OCI-LY1 (cell line): ENCODE data around the gene ZNF574.

ENCODE experiments used
- H2AFZ ChIP-seq: fragments of 200-600 bp; sonication (generic), shearing (Covaris generic); 2 replicates; pipeline ENCODE4 v1.6.0; 2014; ENCODE audit warnings: antibody characterized with exemption, mild to moderate bottlenecking, low read length
- H3F3A ChIP-seq: fragments of 200-600 bp; sonication (generic), shearing (Covaris generic); 2 replicates; pipeline ENCODE4 v1.6.0; 2014; ENCODE audit warnings: mild to moderate bottlenecking, antibody characterized with exemption, low read length, moderate library complexity; ENCODE audit not compliant: insufficient read depth
- H3K27ac ChIP-seq: fragments of 200-600 bp; sonication (generic); 2 replicates; pipeline ENCODE4 v1.5.1; 2014; ENCODE audit warnings: low read length, mixed run types, mild to moderate bottlenecking, low read depth; ENCODE audit not compliant: poor library complexity, severe bottlenecking
- H3K27me3 ChIP-seq: fragments of 200-600 bp; sonication (generic); 2 replicates; pipeline ENCODE4 v1.6.0; 2014; ENCODE audit warnings: antibody characterized with exemption, mild to moderate bottlenecking, low read length, moderate library complexity; ENCODE audit not compliant: insufficient read depth
- H3K36me3 ChIP-seq: fragments of 200-600 bp; sonication (generic); 2 replicates; pipeline ENCODE4 v1.6.1; 2014; ENCODE audit warnings: mild to moderate bottlenecking, antibody characterized with exemption, low read length, moderate library complexity, mixed read lengths; ENCODE audit not compliant: insufficient read depth
- H3K4me1 ChIP-seq: fragments of 200-600 bp; sonication (generic); 2 replicates; pipeline ENCODE4 v1.5.1; 2014; ENCODE audit warnings: mild to moderate bottlenecking, low read length, moderate library complexity; ENCODE audit not compliant: insufficient read depth, severe bottlenecking
- H3K4me2 ChIP-seq: fragments of 200-600 bp; sonication (generic), shearing (Covaris generic); 2 replicates; pipeline ENCODE4 v1.6.1; 2014; ENCODE audit warnings: low read length
- H3K4me3 ChIP-seq: fragments of 200-600 bp; sonication (generic); 2 replicates; pipeline ENCODE4 v1.5.1; 2014; ENCODE audit warnings: low read length, low read depth, mild to moderate bottlenecking, mixed read lengths; ENCODE audit not compliant: poor library complexity, severe bottlenecking
- H3K79me2 ChIP-seq: fragments of 200-600 bp; shearing (Covaris generic); 2 replicates; pipeline ENCODE4 v1.6.1; 2016; ENCODE audit warnings: mixed run types, low read length, mixed read lengths; ENCODE audit not compliant: insufficient read depth
- H3K9ac ChIP-seq: fragments of 200-600 bp; sonication (generic), shearing (Covaris generic); 2 replicates; pipeline ENCODE4 v1.6.1; 2014; ENCODE audit warnings: mild to moderate bottlenecking, low read length, mixed read lengths
- H3K9me2 ChIP-seq: fragments of 200-600 bp; sonication (generic), shearing (Covaris generic); 2 replicates; pipeline ENCODE4 v1.6.1; 2014; ENCODE audit warnings: low read depth, mild to moderate bottlenecking, low read length, mixed read lengths
- H3K9me3 ChIP-seq: fragments of 200-600 bp; shearing (Covaris generic); 2 replicates; pipeline ENCODE4 v1.6.1; 2014; ENCODE audit warnings: low read length, mixed read lengths
- H4K20me1 ChIP-seq: fragments of 200-600 bp; sonication (generic), shearing (Covaris generic); 2 replicates; pipeline ENCODE4 v1.6.0; 2016; ENCODE audit warnings: mild to moderate bottlenecking, low read length; ENCODE audit not compliant: insufficient read depth
- EZH2 ChIP-seq: fragments of 200-600 bp; sonication (generic), shearing (Covaris generic); IDR thresholded peaks from 2 replicates; pipeline ENCODE4 v1.8.0; 2017; ENCODE audit warnings: borderline replicate concordance, mixed run types, mild to moderate bottlenecking, antibody characterized with exemption, low read length, moderate library complexity, mixed read lengths
- TF ChIP-seq, protein P1 (sequence below): fragments of 200-600 bp; sonication (generic), shearing (Covaris generic); IDR thresholded peaks from 2 replicates; pipeline ENCODE4 v1.5.1; 2017; ENCODE audit warnings: mild to moderate bottlenecking, antibody characterized with exemption, low read length, moderate library complexity, mixed read lengths

Gene ZNF574

DNA sequence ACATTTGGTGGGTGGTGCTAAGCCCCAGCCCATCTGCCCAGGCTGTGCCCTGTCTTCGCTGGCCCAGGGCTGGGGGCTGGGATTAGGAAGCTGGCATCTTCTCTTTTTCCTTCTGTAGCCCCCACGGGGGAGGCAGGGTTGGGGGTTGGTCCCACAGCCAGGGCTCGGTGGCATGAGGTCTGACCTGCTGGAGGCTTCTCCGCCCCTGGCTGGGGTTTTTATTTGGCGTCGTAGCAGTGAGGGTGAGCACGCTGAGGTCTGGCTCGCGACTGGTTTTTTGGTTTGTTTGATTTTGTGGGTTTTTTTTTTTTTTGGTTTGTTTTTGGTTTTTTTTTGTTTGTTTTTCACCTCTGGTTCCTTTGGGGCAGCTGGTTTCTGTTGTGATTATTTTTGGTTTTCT, 14.7 kb downstream of the ZNF574 start:
- peaks cover 20% of the 10 kb centered on the region; the same call in 1 of the 2 replicates for H3K36me3 ChIP-seq
- H2AFZ ChIP-seq: no peak overlapping the region
- H3K9me2 ChIP-seq: no peaks in the 10 kb centered on the region
- no peak for TF ChIP-seq EZH2
- TF ChIP-seq, protein P1, sequence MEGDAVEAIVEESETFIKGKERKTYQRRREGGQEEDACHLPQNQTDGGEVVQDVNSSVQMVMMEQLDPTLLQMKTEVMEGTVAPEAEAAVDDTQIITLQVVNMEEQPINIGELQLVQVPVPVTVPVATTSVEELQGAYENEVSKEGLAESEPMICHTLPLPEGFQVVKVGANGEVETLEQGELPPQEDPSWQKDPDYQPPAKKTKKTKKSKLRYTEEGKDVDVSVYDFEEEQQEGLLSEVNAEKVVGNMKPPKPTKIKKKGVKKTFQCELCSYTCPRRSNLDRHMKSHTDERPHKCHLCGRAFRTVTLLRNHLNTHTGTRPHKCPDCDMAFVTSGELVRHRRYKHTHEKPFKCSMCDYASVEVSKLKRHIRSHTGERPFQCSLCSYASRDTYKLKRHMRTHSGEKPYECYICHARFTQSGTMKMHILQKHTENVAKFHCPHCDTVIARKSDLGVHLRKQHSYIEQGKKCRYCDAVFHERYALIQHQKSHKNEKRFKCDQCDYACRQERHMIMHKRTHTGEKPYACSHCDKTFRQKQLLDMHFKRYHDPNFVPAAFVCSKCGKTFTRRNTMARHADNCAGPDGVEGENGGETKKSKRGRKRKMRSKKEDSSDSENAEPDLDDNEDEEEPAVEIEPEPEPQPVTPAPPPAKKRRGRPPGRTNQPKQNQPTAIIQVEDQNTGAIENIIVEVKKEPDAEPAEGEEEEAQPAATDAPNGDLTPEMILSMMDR: no peak
- no peak overlapping the region for H3K4me3 ChIP-seq
- no peak overlapping the region for H3K9ac ChIP-seq
- H3K79me2 ChIP-seq: no peaks in the 10 kb centered on the region
- H3K27me3 ChIP-seq: no peaks in the 10 kb centered on the region
- no peaks in the 10 kb centered on the region for H3F3A ChIP-seq
- H4K20me1 ChIP-seq: no peaks in the 10 kb centered on the region
- no peak overlapping the region for H3K4me2 ChIP-seq
- H3K4me1 ChIP-seq: peaks cover 31% of the 10 kb centered on the region
- no peak overlapping the region for H3K27ac ChIP-seq
- H3K9me3 ChIP-seq: no peaks in the 10 kb centered on the region

DNA sequence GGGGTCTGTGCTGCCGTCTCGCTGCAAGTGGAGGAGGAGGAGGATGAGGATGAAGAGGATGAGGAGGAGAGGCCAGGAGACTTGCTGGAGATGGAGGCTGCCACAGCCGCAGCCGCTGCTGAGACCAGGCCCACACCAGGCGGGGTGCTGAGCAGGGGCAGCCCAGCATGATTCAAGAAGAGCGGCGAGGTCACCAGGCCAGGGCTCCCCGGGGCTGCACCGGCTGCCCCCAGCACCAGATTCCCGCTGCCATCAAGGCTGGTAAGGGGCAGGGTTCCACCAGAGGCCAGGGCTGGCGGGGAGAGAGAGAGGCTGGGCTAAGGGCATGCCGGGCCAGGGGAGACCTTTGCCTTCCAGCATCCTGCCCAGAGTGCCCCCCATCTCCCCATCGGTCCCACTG, 15.3 kb downstream of the ZNF574 start:
- H3K36me3 ChIP-seq: peaks cover 22% of the 10 kb centered on the region; the same call in 1 of the 2 replicates
- H3F3A ChIP-seq: no peaks in the 10 kb centered on the region
- no peaks in the 10 kb centered on the region for H3K27me3 ChIP-seq
- H4K20me1 ChIP-seq: no peaks in the 10 kb centered on the region
- no peaks in the 10 kb centered on the region for H3K79me2 ChIP-seq
- H3K27ac ChIP-seq: no peak overlapping the region
- H2AFZ ChIP-seq: no peak overlapping the region
- H3K4me3 ChIP-seq: no peak overlapping the region
- H3K9me2 ChIP-seq: no peaks in the 10 kb centered on the region
- TF ChIP-seq, protein P1: no peak
- no peak for TF ChIP-seq EZH2
- no peak overlapping the region for H3K4me2 ChIP-seq
- no peaks in the 10 kb centered on the region for H3K9me3 ChIP-seq
- H3K9ac ChIP-seq: no peak overlapping the region
- H3K4me1 ChIP-seq: peaks cover 31% of the 10 kb centered on the region

GRCh38 chr19:42091742-42092141, 15.8 kb downstream of the ZNF574 start:
- H3K9me3 ChIP-seq: no peaks in the 10 kb centered on the region
- no peak overlapping the region for H3K27ac ChIP-seq
- H3K4me2 ChIP-seq: no peak overlapping the region
- H3K36me3 ChIP-seq: peaks cover 26% of the 10 kb centered on the region; the same call in 1 of the 2 replicates
- H3K4me3 ChIP-seq: no peak overlapping the region
- H3K9me2 ChIP-seq: no peaks in the 10 kb centered on the region
- peaks cover 26% of the 10 kb centered on the region for H3K4me1 ChIP-seq
- H3K9ac ChIP-seq: no peak overlapping the region
- H4K20me1 ChIP-seq: no peaks in the 10 kb centered on the region
- no peak for TF ChIP-seq EZH2
- TF ChIP-seq, protein P1: no peak
- H3K79me2 ChIP-seq: no peaks in the 10 kb centered on the region
- H3K27me3 ChIP-seq: no peaks in the 10 kb centered on the region
- H2AFZ ChIP-seq: no peak overlapping the region
- H3F3A ChIP-seq: no peaks in the 10 kb centered on the region
